ENCODE data around the gene B4GALNT4. TPM values are rescaled to one million over a fixed set of nuclear protein-coding genes. Genes with fewer than 3 reads are reported as not detected.

Gene B4GALNT4
- total RNA-seq, 1 experiment from 2014 or later: 4.7 TPM

DNA sequence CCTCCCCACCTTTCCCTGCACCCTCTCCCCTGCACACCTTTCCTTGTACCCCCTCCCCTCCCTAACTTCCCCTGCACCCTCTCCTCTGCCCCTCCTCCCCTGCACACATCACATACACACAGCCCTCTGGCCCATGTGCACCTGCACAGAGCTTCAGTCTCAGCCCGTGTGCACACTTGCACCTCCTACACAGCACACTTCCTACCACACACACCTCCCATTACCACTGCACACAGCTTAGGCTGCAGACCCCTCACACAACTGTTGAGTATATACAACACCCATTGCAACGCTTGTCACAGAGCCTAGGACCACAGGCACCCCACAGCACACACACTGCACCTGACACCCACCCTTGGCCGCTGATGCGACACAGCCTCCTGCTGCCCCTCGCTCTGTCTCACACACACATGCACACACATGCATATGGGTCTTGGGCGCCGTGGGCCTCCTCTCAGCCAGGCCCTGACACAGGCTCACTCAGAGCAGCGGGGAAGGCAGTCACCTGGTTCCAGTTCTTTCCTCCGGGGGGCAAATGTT lies 45.1 kb downstream of the B4GALNT4 start:
- intact Hi-C loops (cut with micrococcal nuclease; ENCODE audit: unreplicated experiment): no loop called here
- no peak overlapping the region for H3K4me3 ChIP-seq
- 0 out of 2 replicates have a peak, but pooled peaks cover 3% of the 10 kb centered on the region for H3F3A ChIP-seq (ENCODE audit: insufficient read depth, low read depth)
- H2AFZ ChIP-seq: no peak overlapping the region
- ChIA-PET POLR2A (ENCODE audit: unreplicated experiment) (interaction anchor here (0.6 to 0.7 kb wide), 2 partner anchors 35 to 107 kb away, joined by 5 to 12 read pairs; no protein-coding TSS in a partner anchor), CTCF (interaction anchor here (0.6 kb wide), 1 partner anchor 11 kb away, joined by 6 read pairs; no protein-coding TSS in a partner anchor)
- TF ChIP-seq EZH2 (IDR thresholded peaks at IDR 0.05; ENCODE audit: low read depth): no peak
- TF ChIP-seq, protein P1, sequence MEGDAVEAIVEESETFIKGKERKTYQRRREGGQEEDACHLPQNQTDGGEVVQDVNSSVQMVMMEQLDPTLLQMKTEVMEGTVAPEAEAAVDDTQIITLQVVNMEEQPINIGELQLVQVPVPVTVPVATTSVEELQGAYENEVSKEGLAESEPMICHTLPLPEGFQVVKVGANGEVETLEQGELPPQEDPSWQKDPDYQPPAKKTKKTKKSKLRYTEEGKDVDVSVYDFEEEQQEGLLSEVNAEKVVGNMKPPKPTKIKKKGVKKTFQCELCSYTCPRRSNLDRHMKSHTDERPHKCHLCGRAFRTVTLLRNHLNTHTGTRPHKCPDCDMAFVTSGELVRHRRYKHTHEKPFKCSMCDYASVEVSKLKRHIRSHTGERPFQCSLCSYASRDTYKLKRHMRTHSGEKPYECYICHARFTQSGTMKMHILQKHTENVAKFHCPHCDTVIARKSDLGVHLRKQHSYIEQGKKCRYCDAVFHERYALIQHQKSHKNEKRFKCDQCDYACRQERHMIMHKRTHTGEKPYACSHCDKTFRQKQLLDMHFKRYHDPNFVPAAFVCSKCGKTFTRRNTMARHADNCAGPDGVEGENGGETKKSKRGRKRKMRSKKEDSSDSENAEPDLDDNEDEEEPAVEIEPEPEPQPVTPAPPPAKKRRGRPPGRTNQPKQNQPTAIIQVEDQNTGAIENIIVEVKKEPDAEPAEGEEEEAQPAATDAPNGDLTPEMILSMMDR (conservative IDR thresholded peaks at IDR 0.05): no peak
- no peaks in the 10 kb centered on the region for H3K36me3 ChIP-seq (ENCODE audit: low read depth)
- no TSS peak for BruUV-seq (replicated peaks)
- H3K79me2 ChIP-seq (ENCODE audit: low read depth): 0 out of 2 replicates have a peak, but pooled peaks cover 4% of the 10 kb centered on the region
- no peaks in the 10 kb centered on the region for H3K9me3 ChIP-seq (ENCODE audit: insufficient read depth, low read depth)
- peaks cover 5% of the 10 kb centered on the region for H3K4me1 ChIP-seq (replicated peaks; ENCODE audit: insufficient read depth)
- no peaks in the 10 kb centered on the region for H3K27me3 ChIP-seq (ENCODE audit: insufficient read depth, low read depth)
- H3K27ac ChIP-seq: no peak overlapping the region
- no peaks in the 10 kb centered on the region for H3K9me2 ChIP-seq (ENCODE audit: insufficient read depth)
- DNase-seq: no peak
- no peak overlapping the region for H3K4me2 ChIP-seq
- H4K20me1 ChIP-seq (ENCODE audit: insufficient read depth): no peaks in the 10 kb centered on the region; the same call in 1 of the 2 replicates

GRCh38 chr11:415640-416041 lies 46.3 kb downstream of the B4GALNT4 start:
- intact Hi-C loops (cut with micrococcal nuclease; ENCODE audit: unreplicated experiment): no loop called here
- POLR2A ChIA-PET (ENCODE audit: unreplicated experiment): no interaction called here
- peak overlapping the region; percentile 76 for H3K4me2 ChIP-seq

DNA sequence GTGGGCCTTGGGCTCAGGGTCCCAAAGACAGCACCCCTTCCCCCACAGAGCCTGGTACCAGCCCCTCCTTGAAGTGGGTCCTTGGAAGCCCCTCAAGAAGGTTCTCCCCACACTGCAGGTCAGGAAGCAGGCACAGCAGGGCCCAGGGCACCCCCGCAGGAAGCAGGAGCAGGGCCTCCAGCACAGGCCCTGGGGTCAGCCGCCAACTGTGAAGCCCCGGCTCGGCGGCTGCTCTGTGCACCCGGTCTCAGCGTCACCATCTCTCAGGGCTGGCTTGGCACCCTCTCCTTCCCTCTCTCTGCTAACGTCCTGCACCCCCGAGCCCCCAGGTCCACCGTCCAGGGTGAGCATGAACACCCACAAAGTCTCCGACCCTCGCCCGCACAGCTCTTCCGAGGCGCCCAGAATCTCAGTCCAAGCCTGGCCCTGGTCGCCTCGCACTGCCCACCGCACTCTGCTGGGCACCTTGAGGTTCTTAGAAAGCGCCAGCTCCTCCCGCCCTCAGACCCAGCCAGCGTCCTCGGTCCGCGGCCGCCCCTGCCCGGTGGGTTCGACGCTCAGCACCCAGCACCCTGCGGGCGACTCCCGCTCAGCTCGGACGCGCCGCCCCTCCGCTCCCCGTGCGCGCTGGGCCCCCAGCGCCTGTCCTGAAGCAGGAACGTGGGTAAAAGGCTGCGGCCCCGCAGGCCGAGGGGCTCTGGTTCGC lies 46.9 kb downstream of the B4GALNT4 start:
- Histone ChIP-seq H3K4me2 (peak overlapping the region; percentile 76), H3K9me3 (ENCODE audit: insufficient read depth, low read depth) (no peaks in the 10 kb centered on the region), H3K4me1 (replicated peaks; ENCODE audit: insufficient read depth) (peaks cover 5% of the 10 kb centered on the region), H3K27me3 (ENCODE audit: insufficient read depth, low read depth) (no peaks in the 10 kb centered on the region), H3K79me2 (ENCODE audit: low read depth) (0 out of 2 replicates have a peak, but pooled peaks cover 4% of the 10 kb centered on the region), H4K20me1 (ENCODE audit: insufficient read depth) (no peaks in the 10 kb centered on the region; the same call in 1 of the 2 replicates), H3F3A (ENCODE audit: insufficient read depth, low read depth) (no peaks in the 10 kb centered on the region), H3K36me3 (ENCODE audit: low read depth) (no peaks in the 10 kb centered on the region), H3K9me2 (ENCODE audit: insufficient read depth) (no peaks in the 10 kb centered on the region), H2AFZ (no peak overlapping the region), H3K27ac (no peak overlapping the region), H3K4me3 (peak overlapping the region; percentile 81)
- ChIA-PET CTCF (interaction anchor here (0.7 kb wide), 1 partner anchor 32 kb away, joined by 4 read pairs; no protein-coding TSS in a partner anchor), POLR2A (ENCODE audit: unreplicated experiment) (no interaction called here)
- DNase-seq: no peak
- no peak for TF ChIP-seq EZH2 (IDR thresholded peaks at IDR 0.05; ENCODE audit: low read depth)
- TF ChIP-seq, protein P1 (conservative IDR thresholded peaks at IDR 0.05): no peak
- BruUV-seq (replicated peaks): no TSS peak
- intact Hi-C loops (cut with micrococcal nuclease; ENCODE audit: unreplicated experiment): no loop called here

More at GRCh38 chr11:415640-416041, 46.3 kb downstream of the B4GALNT4 start:
- no TSS peak for BruUV-seq (replicated peaks)
- Histone ChIP-seq H3F3A (ENCODE audit: insufficient read depth, low read depth) (no peaks in the 10 kb centered on the region), H3K9me2 (ENCODE audit: insufficient read depth) (no peaks in the 10 kb centered on the region), H3K36me3 (ENCODE audit: low read depth) (no peaks in the 10 kb centered on the region), H3K4me3 (peak overlapping the region; percentile 81; the same call in 1 of the 2 replicates), H3K79me2 (ENCODE audit: low read depth) (0 out of 2 replicates have a peak, but pooled peaks cover 4% of the 10 kb centered on the region), H4K20me1 (ENCODE audit: insufficient read depth) (no peaks in the 10 kb centered on the region; the same call in 1 of the 2 replicates), H3K27me3 (ENCODE audit: insufficient read depth, low read depth) (no peaks in the 10 kb centered on the region), H3K9me3 (ENCODE audit: insufficient read depth, low read depth) (no peaks in the 10 kb centered on the region), H2AFZ (no peak overlapping the region), H3K4me1 (replicated peaks; ENCODE audit: insufficient read depth) (peaks cover 5% of the 10 kb centered on the region), H3K27ac (no peak overlapping the region)
- no peak for DNase-seq
- TF ChIP-seq EZH2 (IDR thresholded peaks at IDR 0.05; ENCODE audit: low read depth): no peak
- TF ChIP-seq, protein P1 (conservative IDR thresholded peaks at IDR 0.05): no peak
- CTCF ChIA-PET: no interaction called here
